ENCODE measurements around the gene PLCXD1.
"Not testable (repeated sequence)": the region's sequence is repeated elsewhere in the genome, so short reads cannot be mapped to it uniquely, and the experiment has no call there.

PLCXD1 gene

DNA sequence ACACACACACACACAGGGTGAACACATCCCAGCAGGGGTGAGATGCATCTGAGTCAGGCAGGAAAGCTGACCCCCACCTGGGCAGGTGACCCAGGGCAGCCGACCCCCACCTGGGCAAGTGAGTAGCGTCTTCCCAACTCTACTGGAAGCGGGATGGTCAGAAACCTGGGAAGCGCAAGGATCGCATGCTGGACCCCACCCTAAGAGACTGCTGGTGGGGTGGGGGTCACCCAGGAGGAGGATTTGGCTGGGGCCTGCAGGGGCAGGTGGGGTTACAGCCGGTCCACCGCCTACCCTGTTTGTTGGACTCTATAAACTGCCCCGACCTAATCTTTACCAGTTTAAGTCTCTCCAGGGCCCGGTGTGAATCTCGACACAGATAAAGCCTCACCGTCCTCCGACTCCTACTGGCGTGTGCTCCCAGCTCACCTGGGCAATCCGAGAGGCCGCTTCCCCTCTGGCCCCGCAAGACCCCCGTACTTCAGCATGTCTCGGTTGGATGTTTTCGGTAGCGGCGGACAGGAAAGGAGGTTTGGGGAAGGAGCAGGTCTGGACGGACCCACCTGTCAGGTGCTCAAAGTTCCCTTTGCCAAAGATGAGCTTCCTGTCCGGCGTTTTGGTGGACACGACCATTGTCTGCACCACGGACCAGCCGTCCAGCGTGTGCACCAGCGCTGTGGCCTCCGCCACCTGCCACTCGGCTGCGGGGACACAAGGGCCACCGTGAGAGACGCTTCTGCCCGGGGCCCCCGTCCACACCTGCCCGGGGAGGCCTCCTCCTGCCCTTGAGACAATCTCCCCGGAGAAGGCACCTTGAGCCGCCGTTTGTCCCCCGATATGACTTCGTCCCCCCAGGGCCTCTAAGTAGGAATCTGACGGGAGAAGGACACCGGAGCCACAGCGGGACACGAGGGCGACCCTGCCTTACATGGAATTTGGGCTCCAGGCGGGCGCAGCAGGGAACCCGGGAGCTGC lies 35.5 kb downstream of the PLCXD1 start:
- peaks cover 13% of the 10 kb centered on the region for H3K4me1 Mint-ChIP-seq
- ATAC-seq (no peak), DNase-seq (no peak)
- H3K4me3 Mint-ChIP-seq, result peak overlapping the region; percentile 72 to 78
- no peak overlapping the region for H3K27ac Mint-ChIP-seq
- no peaks in the 10 kb centered on the region for H3K9me3 Mint-ChIP-seq
- no peaks in the 10 kb centered on the region for H3K27me3 Mint-ChIP-seq

- H3K27me3 Mint-ChIP-seq, result no peaks in the 10 kb centered on the region
- peak overlapping the region; percentile 78 to 94 for H3K4me3 Mint-ChIP-seq
- H3K4me1 Mint-ChIP-seq, result peaks cover 15% of the 10 kb centered on the region
- DNase-seq (no peak), ATAC-seq (no peak)
- peak overlapping the region; percentile 99 to 100 for H3K27ac Mint-ChIP-seq
- H3K9me3 Mint-ChIP-seq, result no peaks in the 10 kb centered on the region
Measured at GRCh38 chrX:317424-318067, 36.4 kb downstream of the PLCXD1 start.

- DNase-seq (peak; percentile 98 to 100), ATAC-seq (peak; percentile 78)
- Mint-ChIP-seq H3K27ac (peak overlapping the region; percentile 99 to 100), H3K4me1 (peaks cover 21% of the 10 kb centered on the region), H3K27me3 (no peaks in the 10 kb centered on the region), H3K4me3 (peak overlapping the region; percentile 78 to 94), H3K9me3 (no peaks in the 10 kb centered on the region)
Measured at GRCh38 chrX:318068-318738, 37.0 kb downstream of the PLCXD1 start.

DNA sequence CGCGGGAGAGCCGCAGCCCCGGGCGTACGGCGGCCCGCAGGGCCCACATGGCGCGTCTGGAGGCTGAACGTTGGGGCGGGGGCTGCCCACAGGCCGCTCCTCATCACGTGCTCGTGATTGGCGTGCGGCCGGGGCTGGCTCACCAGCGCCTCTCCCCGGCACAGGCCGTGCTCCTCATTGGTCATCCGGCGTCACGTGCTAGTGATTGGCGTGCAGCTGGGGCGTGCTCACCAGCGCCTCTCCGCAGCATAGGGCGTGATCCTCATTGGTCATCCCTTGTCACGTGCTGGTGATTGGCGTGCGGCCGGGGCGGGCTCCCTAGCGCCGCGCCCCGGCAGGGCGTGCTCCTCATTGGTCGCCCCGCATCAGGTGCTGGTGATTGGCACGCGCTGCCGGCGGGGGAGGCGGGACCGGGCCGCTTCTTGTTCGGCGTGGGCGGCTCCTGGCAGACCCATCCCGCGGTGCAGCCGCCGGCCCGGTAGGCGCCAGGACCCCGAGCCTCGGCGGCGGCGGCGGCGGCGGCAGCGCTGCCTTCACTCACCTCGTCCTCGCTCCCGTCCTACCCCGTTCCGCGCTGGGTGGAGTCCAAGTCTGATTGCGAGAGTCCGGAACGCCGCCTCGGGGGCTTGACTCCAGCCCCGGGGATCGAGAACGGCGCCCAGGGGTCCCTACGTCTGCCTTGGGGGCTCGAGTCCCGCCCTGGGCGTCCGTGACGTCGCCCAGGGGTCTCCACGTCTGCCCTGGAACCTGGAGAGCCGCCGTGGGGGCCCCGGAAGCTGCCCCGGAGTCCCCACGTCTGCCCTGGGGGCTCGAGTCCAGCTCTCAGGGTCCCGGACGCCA lies 37.8 kb downstream of the PLCXD1 start, which contains the start of gene GTPBP6:
Gene GTPBP6, minus strand, starts transcription at position 58 of the 840 bp plus-strand sequence. Its CDS starts 9 bp downstream, at position 49.
- Mint-ChIP-seq H3K4me1 (peaks cover 24% of the 10 kb centered on the region), H3K27ac (peak within 1 kb of the TSS; percentile 99 to 100), H3K9me3 (no peaks in the 10 kb centered on the region), H3K27me3 (no peaks in the 10 kb centered on the region), H3K4me3 (peak within 1 kb of the TSS; percentile 93 to 94)
- peak; percentile 98 to 100 for DNase-seq
- ATAC-seq, result peak; percentile 78

DNA sequence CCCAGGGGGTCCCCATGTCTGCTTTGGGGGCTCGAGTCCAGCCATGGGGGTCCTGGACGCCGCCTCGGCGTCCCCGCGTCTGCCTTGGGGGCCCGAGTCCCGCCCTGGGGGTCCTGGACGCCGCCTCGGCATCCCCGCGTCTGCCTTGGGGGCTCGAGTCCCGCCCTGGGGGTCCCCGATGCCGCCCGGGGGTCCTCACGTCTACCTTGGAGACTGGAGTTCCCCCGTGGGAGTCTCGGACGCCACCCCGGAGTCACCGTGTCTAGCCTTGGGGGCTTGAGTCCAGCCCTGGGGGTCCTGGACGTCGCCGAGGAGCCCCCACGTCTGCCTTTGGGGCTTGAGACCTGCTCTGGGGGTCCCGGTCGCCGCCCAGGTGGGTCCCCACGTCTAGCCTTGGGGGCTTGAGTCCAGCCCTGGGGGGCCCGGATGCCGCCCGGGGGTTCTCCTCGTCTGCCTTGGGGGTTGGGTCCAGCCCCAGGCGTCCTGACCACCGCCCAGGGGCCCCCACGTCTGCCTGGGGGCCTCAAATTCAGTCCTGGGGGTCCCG lies 38.5 kb downstream of the PLCXD1 start:
- no peak for ATAC-seq
- peak overlapping the region; percentile 94 to 98 for H3K27ac Mint-ChIP-seq
- DNase-seq, result no peak
- no peaks in the 10 kb centered on the region for H3K9me3 Mint-ChIP-seq
- peak overlapping the region; percentile 93 to 94 for H3K4me3 Mint-ChIP-seq
- no peaks in the 10 kb centered on the region for H3K27me3 Mint-ChIP-seq
- H3K4me1 Mint-ChIP-seq, result peaks cover 25% of the 10 kb centered on the region

- Mint-ChIP-seq H3K27me3 (no peaks in the 10 kb centered on the region), H3K4me1 (peaks cover 29% of the 10 kb centered on the region), H3K27ac (peak overlapping the region; percentile 94 to 98), H3K4me3 (peak overlapping the region; percentile 93 to 94), H3K9me3 (no peaks in the 10 kb centered on the region)
- ATAC-seq (no peak), DNase-seq (no peak)
Measured at GRCh38 chrX:320126-320783, 39.1 kb downstream of the PLCXD1 start.

DNA sequence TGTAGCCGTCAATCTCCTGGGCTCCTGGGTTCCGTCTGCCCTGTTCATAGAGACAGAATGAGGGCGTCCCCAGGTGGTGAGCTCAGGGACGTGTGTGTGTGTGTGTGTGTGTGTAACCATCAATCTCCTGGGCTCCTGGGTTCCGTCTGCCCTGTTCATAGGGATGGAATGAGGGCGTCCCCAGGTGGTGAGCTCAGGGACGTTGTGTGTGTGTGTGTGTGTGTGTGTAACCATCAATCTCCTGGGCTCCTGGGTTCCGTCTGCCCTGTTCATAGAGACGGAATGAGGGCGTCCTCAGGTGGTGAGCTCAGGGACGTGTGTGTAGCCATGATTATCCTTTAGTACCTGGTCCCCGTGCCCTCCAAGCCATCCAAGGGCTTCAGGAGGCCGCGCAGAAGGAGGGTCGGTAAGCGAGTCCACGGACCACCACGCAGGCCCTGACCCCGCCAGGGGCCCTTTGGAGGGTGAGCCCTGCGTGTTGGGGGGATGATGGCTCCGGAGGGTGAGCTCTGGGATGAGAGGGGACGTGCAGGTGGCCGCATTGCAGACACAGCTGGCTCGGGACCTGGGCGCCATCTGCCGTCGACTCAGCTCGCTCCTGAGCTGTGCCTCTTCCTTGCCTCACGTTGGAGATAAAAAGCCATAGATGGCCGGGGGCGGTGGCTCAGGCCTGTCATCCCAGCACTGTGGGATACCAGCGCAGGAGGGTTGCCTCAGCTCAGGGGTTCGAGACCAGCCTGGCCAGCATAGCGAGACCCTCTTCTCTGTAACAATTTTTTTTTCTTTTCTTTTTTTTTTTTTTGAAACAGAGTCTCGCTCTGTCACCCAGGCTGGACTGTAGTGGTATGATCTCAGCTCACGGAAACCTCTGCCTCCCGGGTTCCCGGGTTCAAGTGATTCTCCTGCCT lies 42.8 kb downstream of the PLCXD1 start:
- Mint-ChIP-seq H3K4me3 (peak overlapping the region in 1 of 2 donors; percentile 64), H3K27me3 (no peaks in the 10 kb centered on the region), H3K27ac (no peak overlapping the region), H3K4me1 (peaks cover 29% of the 10 kb centered on the region), H3K9me3 (no peaks in the 10 kb centered on the region)
- DNase-seq (peak in 1 of 2 donors; percentile 65), ATAC-seq (peak; percentile 37)

DNA sequence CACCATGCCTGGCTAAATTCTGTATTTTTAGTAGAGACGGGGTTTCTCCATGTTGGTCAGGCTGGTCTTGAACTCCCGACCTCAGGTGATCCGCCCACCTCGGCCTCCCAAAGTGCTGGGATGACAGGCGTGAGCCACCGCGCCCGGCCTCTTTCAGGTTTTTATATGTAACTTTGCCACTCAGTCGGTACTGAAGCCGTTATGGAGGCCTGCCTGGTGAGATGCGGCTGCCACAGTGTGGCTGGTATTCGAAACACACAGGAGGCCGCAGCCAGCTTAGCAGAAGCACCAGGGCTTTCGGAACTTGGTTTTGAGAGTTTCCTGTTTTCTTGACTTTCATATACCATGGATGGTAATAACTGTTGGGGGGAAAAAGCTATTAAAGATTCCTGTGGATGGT lies 43.5 kb downstream of the PLCXD1 start:
- H3K9me3 Mint-ChIP-seq, result not testable (repeated sequence)
- peak overlapping the region in 1 of 2 donors; percentile 77 for H3K27ac Mint-ChIP-seq
- peak overlapping the region in 1 of 2 donors; percentile 56 for H3K4me3 Mint-ChIP-seq

GRCh38 chrX:327660-328126 lies 46.5 kb downstream of the PLCXD1 start:
- Mint-ChIP-seq H3K27ac (peak overlapping the region in 1 of 2 donors; percentile 42), H3K27me3 (peaks cover 5% of the 10 kb centered on the region), H3K4me1 (peaks cover 23% of the 10 kb centered on the region), H3K9me3 (no peaks in the 10 kb centered on the region), H3K4me3 (no peak overlapping the region)
- DNase-seq (no peak), ATAC-seq (no peak)

More for the DNA sequence above, 43.5 kb downstream of the PLCXD1 start:
- H3K27me3 Mint-ChIP-seq, result not testable (repeated sequence)
- peak in 1 of 2 donors; percentile 75 for DNase-seq
- peak; percentile 35 for ATAC-seq
- peaks cover 29% of the 10 kb centered on the region for H3K4me1 Mint-ChIP-seq

- Mint-ChIP-seq H3K4me1 (peaks cover 15% of the 10 kb centered on the region), H3K27ac (peak overlapping the region in 1 of 2 donors; percentile 12), H3K9me3 (no peaks in the 10 kb centered on the region), H3K4me3 (peak overlapping the region in 1 of 2 donors; percentile 37), H3K27me3 (peaks cover 5% of the 10 kb centered on the region)
- no peak for DNase-seq
- ATAC-seq, result no peak
Measured at GRCh38 chrX:329291-329910, 48.2 kb downstream of the PLCXD1 start.

DNA sequence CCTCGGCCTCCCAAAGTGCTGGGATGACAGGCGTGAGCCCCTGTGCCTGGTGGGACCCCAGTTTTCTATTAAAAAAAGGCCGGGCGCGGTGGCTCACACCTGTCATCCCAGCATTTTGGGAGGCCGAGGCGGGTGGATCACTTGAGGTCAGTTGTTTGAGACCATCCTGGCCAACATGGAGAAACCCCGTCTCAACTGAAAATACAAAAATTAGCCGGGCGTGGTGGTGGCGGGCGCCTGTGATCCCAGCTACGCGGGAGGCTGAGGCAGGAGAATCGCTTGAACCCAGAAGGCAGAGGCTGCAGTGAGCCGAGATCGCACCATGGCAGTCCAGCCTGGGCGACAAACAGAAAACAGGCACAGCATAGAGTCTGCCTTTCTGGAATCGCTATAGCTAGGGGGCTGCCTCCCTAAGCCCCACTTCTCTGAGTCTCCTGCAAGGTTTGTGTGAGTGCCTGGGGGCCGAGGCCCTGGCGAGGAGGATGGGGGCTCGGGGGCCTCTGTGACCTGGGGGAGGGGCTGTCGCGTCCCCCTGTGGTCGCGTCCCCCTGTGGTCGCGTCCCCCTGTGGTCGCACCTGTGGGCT lies 49.1 kb downstream of the PLCXD1 start:
- peak; percentile 3 for ATAC-seq
- not testable (repeated sequence) for H3K27me3 Mint-ChIP-seq, H3K4me3 Mint-ChIP-seq, H3K27ac Mint-ChIP-seq, H3K9me3 Mint-ChIP-seq, H3K4me1 Mint-ChIP-seq, DNase-seq

DNA sequence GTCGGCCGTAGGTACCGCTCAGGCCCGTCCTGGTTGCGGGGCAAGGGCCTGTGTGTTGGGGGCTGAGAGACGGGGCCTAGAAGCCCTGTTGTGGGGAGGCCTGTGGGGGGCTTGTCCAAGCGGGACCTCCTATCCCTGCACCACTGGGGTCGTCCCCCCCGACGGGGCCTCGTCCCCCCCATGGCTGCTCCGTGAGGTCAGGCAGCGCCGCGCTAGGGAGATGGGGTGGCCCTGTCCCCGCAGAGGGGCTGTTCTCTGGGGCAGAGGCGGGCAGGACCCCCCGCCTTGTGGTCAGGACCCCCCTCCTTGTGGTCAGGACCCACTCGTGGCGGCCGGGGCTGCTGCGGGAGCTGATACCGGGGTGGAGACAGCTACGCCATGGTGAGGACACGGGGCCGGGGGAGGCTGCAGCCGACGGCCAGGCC lies 49.6 kb downstream of the PLCXD1 start:
- Mint-ChIP-seq H3K27me3 (peaks cover 5% of the 10 kb centered on the region), H3K9me3 (no peaks in the 10 kb centered on the region), H3K4me3 (peak overlapping the region; percentile 29 to 68), H3K27ac (no peak overlapping the region), H3K4me1 (peaks cover 10% of the 10 kb centered on the region)
- DNase-seq (no peak), ATAC-seq (peak; percentile 26)
